HG03139 (cell line): ENCODE data around the gene HSPB6.
"Not testable (repeated sequence)": the region's sequence is repeated elsewhere in the genome, so short reads cannot be mapped to it uniquely, and the experiment has no call there.

Source experiments
- ATAC-seq: cut with Tn5 transposase; IDR thresholded peaks from one replicate; pipeline ENCODE4 v1.9.1; 2021; ENCODE audit not compliant: unreplicated experiment

HSPB6 gene

GRCh38 chr19:35786299-35787160, 29.7 kb upstream of the HSPB6 start:
- no peak for ATAC-seq

- no peak for ATAC-seq
Measured at GRCh38 chr19:35785339-35785627, 28.5 kb upstream of the HSPB6 start.

DNA sequence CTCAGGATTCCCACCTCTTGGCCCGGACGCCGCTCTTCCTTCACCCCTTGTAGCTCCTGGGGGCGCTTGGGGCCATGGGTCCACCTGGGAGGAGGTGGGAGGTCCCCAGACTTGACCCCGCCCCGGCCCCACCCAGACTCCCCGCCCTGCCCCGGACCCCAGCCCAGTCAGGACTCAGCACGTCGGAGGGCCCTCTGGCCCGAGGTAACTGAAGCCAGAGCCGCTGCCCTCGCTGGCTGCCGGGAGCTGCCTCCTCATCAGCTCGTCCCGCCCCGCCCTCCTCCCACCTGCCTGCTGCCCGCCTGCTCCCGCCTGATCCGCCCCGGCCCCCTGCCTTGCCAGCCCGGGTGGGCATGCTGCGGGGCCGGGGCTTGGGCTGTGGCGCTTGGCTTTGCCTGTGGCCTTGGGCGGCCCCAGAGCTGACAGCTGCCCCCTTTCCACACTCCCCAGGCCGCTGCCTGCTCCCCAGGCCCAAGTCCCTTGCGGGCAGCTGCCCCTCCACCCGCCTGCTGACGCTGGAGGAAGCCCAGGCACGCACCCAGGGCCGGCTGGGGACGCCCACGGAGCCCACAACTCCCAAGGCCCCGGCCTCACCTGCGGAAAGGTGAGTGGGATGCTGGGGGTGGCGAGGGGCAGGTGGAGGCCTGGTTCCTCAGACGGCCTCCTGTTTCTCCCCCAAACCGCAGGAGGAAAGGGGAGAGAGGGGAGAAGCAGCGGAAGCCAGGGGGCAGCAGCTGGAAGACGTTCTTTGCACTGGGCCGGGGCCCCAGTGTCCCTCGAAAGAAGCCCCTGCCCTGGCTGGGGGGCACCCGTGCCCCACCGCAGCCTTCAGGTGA, 27.9 kb upstream of the HSPB6 start:
- no peak for ATAC-seq

DNA sequence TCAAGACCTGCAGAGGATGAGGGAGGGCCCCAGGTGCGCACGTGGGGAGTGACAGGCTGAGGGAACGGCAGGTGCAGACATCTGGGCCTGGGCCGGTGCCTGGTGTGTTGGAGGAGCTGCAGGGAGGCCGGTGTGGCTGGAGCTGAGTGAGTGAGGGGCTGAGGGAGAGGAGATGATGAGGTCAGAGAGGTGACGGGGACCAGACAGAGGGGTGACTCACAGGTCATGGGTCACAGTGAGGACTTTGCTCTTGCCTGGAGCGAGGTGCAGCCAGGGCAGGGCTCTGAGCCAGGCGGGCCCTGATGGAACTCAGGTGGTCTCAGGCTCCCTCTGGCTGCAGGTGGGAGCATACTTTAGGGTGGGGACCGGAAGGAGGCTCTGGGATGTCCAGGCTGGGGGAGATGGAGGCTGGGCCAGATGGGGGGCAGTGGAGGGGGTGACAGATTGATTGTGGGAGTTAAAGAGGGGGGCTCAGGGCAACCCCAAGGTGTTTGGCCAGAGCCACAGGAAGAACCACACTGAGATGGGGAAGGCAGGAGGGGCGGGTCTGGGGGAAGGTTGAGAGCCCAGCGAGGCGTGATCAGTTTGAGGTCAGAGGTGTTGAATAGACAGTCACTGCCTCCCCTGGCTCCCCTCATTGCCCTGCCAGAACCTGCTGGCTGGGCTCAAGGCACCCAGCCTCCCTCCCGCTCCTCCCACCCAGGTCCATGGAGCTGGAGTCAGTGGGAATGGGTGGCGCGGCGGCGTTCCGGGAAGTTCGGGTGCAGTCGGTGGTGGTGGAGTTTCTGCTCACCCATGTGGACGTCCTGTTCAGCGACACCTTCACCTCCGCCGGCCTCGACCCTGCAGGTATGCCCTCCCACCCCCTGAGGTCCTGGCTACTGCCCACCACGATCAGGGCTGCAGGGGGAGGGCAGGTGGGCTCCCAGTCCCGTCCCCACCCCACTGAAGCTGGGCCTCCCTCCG, 26.9 kb upstream of the HSPB6 start:
- no peak for ATAC-seq

GRCh38 chr19:35782589-35782988, 25.8 kb upstream of the HSPB6 start:
- ATAC-seq, result no peak

- no peak for ATAC-seq
Measured at GRCh38 chr19:35781650-35782049, 24.8 kb upstream of the HSPB6 start.

- no peak for ATAC-seq
Measured at GRCh38 chr19:35780717-35781116, 23.9 kb upstream of the HSPB6 start.

DNA sequence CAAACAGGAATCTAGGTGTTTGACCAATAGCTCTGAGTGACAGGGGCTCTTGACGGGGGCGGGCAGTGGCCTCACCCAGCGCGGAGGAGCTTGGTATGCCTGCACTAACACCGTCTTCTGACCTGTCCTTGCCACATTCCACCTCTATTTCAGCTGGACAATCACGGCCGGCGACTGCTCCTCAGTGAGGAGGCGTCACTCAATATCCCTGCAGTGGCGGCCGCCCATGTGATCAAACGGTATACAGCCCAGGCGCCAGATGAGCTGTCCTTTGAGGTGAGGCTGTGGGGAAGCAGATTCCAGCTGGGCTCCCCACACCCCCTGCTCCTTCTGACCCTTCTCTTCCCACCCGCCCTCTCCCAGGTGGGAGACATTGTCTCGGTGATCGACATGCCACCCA, 23.2 kb upstream of the HSPB6 start:
- no peak for ATAC-seq

DNA sequence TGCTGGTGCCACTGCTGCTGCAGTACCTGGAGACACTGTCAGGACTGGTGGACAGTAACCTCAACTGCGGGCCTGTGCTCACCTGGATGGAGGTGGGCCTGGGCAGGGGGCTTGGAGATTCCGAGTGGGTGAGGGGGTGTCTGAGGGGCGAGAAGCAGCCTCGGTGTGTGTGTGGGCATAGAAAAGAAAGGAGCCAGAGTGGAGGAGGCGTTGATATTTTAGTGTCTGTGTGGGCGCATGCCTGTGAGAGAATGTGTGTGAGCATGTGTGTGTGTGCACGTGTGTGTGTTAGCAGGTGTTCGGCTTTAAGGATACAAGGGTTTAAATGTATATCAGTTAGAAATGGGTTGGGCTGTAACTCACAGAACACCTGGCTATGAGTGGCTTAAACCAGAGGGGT, 22.2 kb upstream of the HSPB6 start:
- no peak for ATAC-seq

GRCh38 chr19:35777961-35778360, 21.1 kb upstream of the HSPB6 start:
- no peak for ATAC-seq

DNA sequence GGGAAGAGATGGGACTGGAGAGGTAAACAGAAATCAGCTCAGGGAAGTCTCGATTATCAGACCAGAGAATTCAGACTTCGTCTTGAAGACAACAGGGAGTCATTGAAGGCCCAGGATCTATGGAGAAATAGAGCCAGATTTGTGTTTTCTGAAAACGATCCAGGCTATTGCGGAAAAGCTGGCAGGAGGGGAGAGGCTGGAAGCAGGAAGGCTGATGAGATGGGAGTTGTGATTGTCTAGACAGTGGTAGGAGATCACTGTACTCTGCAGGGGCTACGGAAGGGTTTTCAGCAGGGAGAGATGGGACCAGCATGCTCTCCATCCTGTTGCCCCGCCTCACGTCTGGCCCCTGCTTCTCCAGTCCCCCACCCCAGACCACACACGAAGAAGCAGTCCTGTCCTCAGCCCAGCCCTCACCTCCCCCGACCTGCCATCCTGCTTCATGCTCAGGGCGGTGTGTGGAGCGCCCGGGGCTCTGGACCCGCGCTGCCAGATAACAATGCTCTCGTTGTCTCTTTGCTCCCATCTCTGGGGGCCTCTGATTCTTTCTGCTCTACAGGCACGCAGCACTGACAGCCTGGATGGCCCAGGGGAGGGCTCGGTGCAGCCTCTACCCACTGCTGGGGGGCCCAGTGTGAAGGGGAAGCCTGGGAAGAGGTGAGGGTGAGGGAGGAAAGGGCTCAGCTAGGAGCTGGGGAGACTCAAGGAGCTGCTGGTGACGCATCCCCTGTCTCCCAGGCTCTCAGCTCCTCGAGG, 20.4 kb upstream of the HSPB6 start:
- ATAC-seq, result no peak

DNA sequence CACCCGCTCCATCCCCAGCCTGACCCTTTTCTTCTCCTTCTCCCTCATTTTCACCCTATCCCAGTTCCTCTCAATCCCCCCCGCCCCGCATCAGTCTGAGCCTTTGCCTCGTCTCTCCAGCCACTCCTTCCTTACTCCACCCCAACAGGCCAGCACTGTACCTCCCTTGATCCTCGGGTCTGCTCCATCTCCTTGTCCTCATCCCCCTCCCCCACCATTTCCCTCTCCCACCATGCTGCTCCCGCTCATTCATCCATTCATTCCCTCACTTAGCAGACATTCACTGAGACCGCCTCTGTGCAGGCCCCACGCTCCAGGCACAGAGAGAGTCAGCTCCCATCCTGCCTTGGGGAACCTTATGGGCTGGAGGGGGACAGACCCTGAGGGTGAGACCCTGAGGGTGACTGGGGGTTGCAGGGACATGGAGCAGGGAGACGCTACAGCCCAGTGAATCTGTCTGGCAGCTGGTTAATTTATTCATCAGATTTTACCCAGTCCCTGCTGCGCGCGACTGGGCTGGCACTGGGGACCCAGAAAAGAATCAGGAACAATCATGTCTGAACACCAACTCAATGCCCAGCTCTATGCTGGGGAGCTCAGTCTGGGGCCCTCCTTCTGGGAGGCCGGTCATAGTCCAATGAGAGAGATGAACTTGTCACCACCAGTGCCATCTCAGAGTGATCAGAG, 19.4 kb upstream of the HSPB6 start:
- no peak for ATAC-seq

GRCh38 chr19:35775298-35776101, 18.7 kb upstream of the HSPB6 start, which contains the start of gene ARHGAP33:
Gene ARHGAP33, plus strand, starts transcription at chr19:35775564. Its CDS starts 95 bp downstream, at chr19:35775659.
- peak; percentile 90 for ATAC-seq

GRCh38 chr19:35775046-35775297, 18.1 kb upstream of the HSPB6 start:
- no peak for ATAC-seq

DNA sequence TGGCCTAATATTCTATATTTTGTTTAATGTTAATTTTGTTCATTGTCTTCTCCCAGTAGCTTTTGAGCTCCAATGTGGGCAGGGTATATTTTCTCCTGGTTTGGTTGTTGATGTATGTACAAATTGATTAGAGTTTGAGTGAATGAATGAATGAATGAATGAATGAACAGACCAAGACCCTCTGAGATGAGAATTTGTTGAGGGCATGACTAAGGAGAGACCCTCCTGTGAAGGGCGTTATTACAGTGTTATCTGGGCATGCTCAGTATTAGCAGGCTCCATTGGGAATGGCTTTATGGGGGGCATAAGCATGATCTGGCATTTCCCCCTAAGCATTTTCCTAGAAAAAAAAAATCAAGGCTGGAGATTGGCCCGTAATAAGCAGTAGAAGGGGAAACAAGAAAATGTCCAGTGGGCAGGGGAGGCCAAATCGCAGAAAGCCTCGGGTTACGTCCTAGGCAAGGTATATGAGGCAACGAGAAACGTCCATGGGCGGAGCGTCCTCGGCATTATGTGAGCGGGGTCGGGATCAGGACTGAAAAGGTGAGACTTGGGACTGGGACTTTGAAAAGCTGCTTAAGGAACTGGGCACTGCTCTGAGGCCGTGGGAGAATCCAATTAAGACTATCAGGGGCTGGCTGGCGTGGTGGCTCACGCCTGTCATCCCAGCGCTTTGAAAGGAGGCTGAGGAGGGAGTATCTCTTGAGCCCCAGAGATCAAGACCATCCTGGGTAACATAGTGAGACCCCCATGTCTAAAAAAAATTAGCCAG, 17.6 kb upstream of the HSPB6 start:
- ATAC-seq, result no peak

GRCh38 chr19:35773020-35773806, 16.4 kb upstream of the HSPB6 start:
- no peak for ATAC-seq

DNA sequence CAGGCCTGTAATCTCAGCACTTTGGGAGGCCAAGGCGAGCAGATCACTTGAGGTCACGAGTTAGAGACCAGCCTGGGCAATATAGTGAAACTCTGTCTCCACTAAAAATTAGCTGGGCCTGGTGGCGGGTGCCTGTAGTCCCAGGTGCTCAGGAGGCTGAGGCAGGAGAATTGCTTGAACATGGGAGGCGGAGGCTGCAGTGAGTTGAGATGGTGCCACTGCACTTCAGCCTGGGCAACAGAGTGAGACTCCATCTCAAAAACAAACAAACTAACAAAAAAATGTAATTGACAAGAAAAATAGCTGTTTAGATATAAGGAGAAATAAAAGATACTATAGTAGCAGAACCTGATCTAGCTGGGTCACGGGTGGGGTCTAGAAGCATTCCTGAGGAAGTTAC, 15.5 kb upstream of the HSPB6 start:
- ATAC-seq, result not testable (repeated sequence)

DNA sequence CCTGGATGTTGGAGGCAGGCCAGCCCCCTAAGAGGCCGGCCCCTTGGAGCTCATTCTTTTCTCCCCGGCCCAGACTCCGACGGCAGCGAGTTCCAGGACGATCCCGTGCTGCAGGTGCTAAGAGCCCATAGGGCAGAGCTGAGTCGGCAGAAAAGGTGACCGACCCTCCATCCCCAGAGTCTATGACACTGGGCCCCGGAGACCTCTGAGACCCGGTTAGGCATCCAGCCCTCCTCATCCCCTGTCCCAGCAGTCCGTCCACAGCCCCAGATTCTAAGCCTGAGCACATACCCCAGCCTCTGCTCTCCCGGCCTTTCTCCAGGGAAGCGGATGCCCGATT, 11.2 kb upstream of the HSPB6 start:
- no peak for ATAC-seq
